Activated naive CD8-positive, alpha-beta T cell treated with anti-CD3 and anti-CD28 coated beads for 36 hours (primary cell): ENCODE results near the gene ELL. TPM values are rescaled to one million over a fixed set of nuclear protein-coding genes. Genes with fewer than 3 reads are reported as not detected.
"Not testable (repeated sequence)": the region's sequence is repeated elsewhere in the genome, so short reads cannot be mapped to it uniquely, and the experiment has no call there.

Experiments
- DNase-seq: peaks from one replicate; pipeline ENCODE4 v3.0.0; 2021
- H3K27ac Mint-ChIP-seq: one replicate; pipeline ENCODE4 v1.8.0; 2022; ENCODE audit warnings: mild to moderate bottlenecking, moderate library complexity, mixed read lengths
- H3K27me3 Mint-ChIP-seq: one replicate; pipeline ENCODE4 v1.8.0; 2022; ENCODE audit warnings: mild to moderate bottlenecking, mixed read lengths
- H3K36me3 Mint-ChIP-seq: one replicate; pipeline ENCODE4 v1.8.0; 2021; ENCODE audit warnings: mild to moderate bottlenecking, mixed read lengths
- H3K4me1 Mint-ChIP-seq: one replicate; pipeline ENCODE4 v1.8.0; 2021; ENCODE audit warnings: mixed read lengths
- H3K4me3 Mint-ChIP-seq: one replicate; pipeline ENCODE4 v1.8.0; 2022; ENCODE audit warnings: mild to moderate bottlenecking, moderate library complexity, mixed read lengths
- H3K9me3 Mint-ChIP-seq: one replicate; pipeline ENCODE4 v1.8.0; 2022; ENCODE audit warnings: mixed read lengths
- total RNA-seq, 2 experiments: library from RNA; stranded (reverse); gene quantifications; one replicate each; pipeline ENCODE4 v1.2.3, GENCODE V29; 2021

ELL gene
- total RNA-seq, 2 experiments from 2014 or later, result 20.0 to 21.0 TPM

GRCh38 chr19:18402455-18403248, 119.2 kb downstream of the ELL start:
- H3K27ac Mint-ChIP-seq, H3K4me1 Mint-ChIP-seq, H3K4me3 Mint-ChIP-seq, H3K9me3 Mint-ChIP-seq, H3K36me3 Mint-ChIP-seq, DNase-seq: not testable (repeated sequence)
- peaks cover 12% of the 10 kb centered on the region for H3K27me3 Mint-ChIP-seq

GRCh38 chr19:18401580-18402112, 120.2 kb downstream of the ELL start:
- H3K4me1 Mint-ChIP-seq, result peaks cover 2% of the 10 kb centered on the region
- no peak for DNase-seq
- H3K36me3 Mint-ChIP-seq, result no peaks in the 10 kb centered on the region
- no peak overlapping the region for H3K4me3 Mint-ChIP-seq
- no peaks in the 10 kb centered on the region for H3K9me3 Mint-ChIP-seq
- no peak overlapping the region for H3K27ac Mint-ChIP-seq
- H3K27me3 Mint-ChIP-seq, result peaks cover 16% of the 10 kb centered on the region

- Mint-ChIP-seq H3K9me3 (no peaks in the 10 kb centered on the region), H3K27me3 (peaks cover 25% of the 10 kb centered on the region), H3K4me3 (no peak overlapping the region), H3K36me3 (no peaks in the 10 kb centered on the region), H3K27ac (no peak overlapping the region), H3K4me1 (peaks cover 2% of the 10 kb centered on the region)
- DNase-seq, result no peak
Observed at GRCh38 chr19:18399008-18399407, 122.9 kb downstream of the ELL start.

- Mint-ChIP-seq H3K27me3 (peaks cover 34% of the 10 kb centered on the region), H3K36me3 (no peaks in the 10 kb centered on the region), H3K4me1 (peaks cover 2% of the 10 kb centered on the region), H3K4me3 (no peak within 1 kb of the TSS), H3K27ac (no peak within 1 kb of the TSS), H3K9me3 (no peaks in the 10 kb centered on the region)
- DNase-seq, result no peak
Observed at GRCh38 chr19:18397242-18398202, 124.3 kb downstream of the ELL start, which contains the start of gene LRRC25. TSS of gene LRRC25 (minus strand) at chr19:18397622. CDS start at chr19:18396963, 659 bp downstream.

- Mint-ChIP-seq H3K4me1 (peaks cover 2% of the 10 kb centered on the region), H3K27me3 (peaks cover 36% of the 10 kb centered on the region), H3K36me3 (no peaks in the 10 kb centered on the region), H3K27ac (no peak overlapping the region), H3K4me3 (no peak overlapping the region), H3K9me3 (no peaks in the 10 kb centered on the region)
- no peak for DNase-seq
Observed at GRCh38 chr19:18396471-18397241, 125.2 kb downstream of the ELL start.

- H3K4me3 Mint-ChIP-seq, result no peak overlapping the region
- H3K4me1 Mint-ChIP-seq, result no peaks in the 10 kb centered on the region
- DNase-seq, result no peak
- H3K36me3 Mint-ChIP-seq, result no peaks in the 10 kb centered on the region
- H3K9me3 Mint-ChIP-seq, result no peaks in the 10 kb centered on the region
- no peak overlapping the region for H3K27ac Mint-ChIP-seq
- H3K27me3 Mint-ChIP-seq, result peaks cover 51% of the 10 kb centered on the region
Observed at GRCh38 chr19:18393836-18394235, 128.0 kb downstream of the ELL start.

GRCh38 chr19:18392926-18393325, 128.9 kb downstream of the ELL start:
- no peak for DNase-seq
- peaks cover 2% of the 10 kb centered on the region for H3K4me1 Mint-ChIP-seq

More at GRCh38 chr19:18392926-18393325, 128.9 kb downstream of the ELL start:
- Mint-ChIP-seq H3K9me3 (no peaks in the 10 kb centered on the region), H3K36me3 (no peaks in the 10 kb centered on the region), H3K4me3 (no peak overlapping the region), H3K27me3 (peaks cover 50% of the 10 kb centered on the region), H3K27ac (no peak overlapping the region)

Other genes starting within 250 kb of the ELL start
- under 1 TPM; 0.29 to 0.32 TPM for gene IQCN, start 247.6 kb downstream of the ELL start, total RNA-seq
- 100 to 1,000 TPM; 379 to 398 TPM for gene JUND, start 240.4 kb downstream of the ELL start, total RNA-seq
- gene LSM4, start 199.0 kb downstream of the ELL start, total RNA-seq, result 100 to 1,000 TPM; 419 to 435 TPM
- 10 to 100 TPM; 15.7 to 17.8 TPM for gene PGPEP1, start 181.5 kb downstream of the ELL start, total RNA-seq
- gene GDF15, start 135.9 kb downstream of the ELL start, total RNA-seq, result not detected
- gene LRRC25, start 124.4 kb downstream of the ELL start, total RNA-seq, result not detected
- 100 to 1,000 TPM in 1 of 2 experiments, 10 to 100 TPM in 1; 96.1 to 101 TPM for gene SSBP4, start 102.7 kb downstream of the ELL start, total RNA-seq
- 10 to 100 TPM; 29.6 to 32.7 TPM for gene ISYNA1, start 83.9 kb downstream of the ELL start, total RNA-seq
- 100 to 1,000 TPM; 168 to 170 TPM for gene FKBP8, start 21.5 kb upstream of the ELL start, total RNA-seq
- gene KXD1, start 35.8 kb upstream of the ELL start, total RNA-seq, result 100 to 1,000 TPM; 116 to 124 TPM
- gene UBA52, start 49.8 kb upstream of the ELL start, total RNA-seq, result 1,000 to 10,000 TPM; 1,816 to 1,826 TPM
- 10 to 100 TPM; 71.6 to 74.7 TPM for gene REX1BD, start 66.7 kb upstream of the ELL start, total RNA-seq
- not detected for gene CRLF1, start 84.7 kb upstream of the ELL start, total RNA-seq
- gene TMEM59L, start 90.8 kb upstream of the ELL start, total RNA-seq, result not detected
- 10 to 100 TPM; 15.8 to 16.1 TPM for gene KLHL26, start 115.0 kb upstream of the ELL start, total RNA-seq
- gene CRTC1, start 161.6 kb upstream of the ELL start, total RNA-seq, result 1 to 10 TPM; 5.1 TPM